HG03039 (cell line): Measurements from ENCODE around the gene APP.
A peak's percentile ranks its signal among the peaks of the same experiment; 100 is the strongest.

ENCODE experiments used
- ATAC-seq: cut with Tn5 transposase; IDR thresholded peaks from one replicate; pipeline ENCODE4 v1.9.1; 2021; ENCODE audit warnings: mild to moderate bottlenecking, moderate library complexity; ENCODE audit not compliant: unreplicated experiment

The APP gene

DNA sequence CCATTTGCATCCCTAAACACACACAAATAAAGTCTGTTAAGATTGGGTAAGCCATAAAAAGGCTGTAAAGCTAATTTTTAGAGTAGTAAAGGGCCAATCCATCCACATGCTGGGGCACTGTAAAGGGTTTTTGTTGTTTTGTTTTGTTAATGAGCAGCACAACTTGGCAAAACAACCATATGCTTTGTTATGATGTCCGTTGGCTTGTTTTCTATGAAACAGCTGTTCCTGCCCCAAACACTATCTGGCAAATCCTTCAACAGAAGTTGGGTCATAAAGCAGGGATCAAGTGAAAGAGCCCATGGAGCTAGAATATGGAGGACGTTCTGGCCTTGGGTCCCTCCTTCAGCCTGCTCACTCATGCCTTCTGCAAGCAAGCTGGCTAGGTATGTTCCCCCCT, 183.6 kb downstream of the APP start:
- no peak for ATAC-seq

DNA sequence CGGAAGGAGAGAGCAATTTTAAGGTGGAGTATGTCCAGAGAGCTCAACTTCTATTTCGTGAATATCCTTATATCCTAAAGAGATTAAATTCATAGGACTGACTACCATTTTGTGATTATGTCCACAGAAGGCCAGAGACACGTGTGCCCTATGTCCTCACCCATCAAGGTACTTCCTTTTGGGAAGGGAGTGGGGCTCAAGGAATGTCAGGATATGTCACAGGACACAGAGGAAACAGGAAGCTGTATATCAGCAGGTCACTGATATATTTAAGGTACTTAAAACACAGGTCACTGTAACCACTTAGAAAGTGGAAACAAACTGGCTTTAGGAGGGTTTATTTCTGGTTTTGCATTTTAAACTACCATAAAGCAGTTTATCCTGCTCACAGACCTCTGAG, 184.6 kb downstream of the APP start:
- ATAC-seq = no peak

DNA sequence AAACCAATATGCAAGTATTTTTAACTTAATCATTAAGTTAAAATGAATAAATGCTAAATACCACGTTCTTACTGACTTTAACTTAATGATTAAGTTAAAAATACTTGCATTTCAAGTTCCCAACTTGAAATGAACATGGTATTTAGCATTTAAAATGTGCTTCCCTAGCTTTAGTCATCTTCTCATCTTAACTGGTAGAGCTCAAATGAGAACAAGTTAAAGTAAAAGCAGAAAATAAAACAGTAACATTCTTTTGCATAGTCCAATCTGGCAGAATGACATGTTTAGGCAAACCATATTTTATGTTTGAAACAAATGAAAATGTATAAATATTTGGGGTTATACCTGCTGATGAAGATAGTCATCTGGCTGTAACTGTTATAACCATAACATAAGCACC, 186.0 kb downstream of the APP start:
- ATAC-seq = no peak

DNA sequence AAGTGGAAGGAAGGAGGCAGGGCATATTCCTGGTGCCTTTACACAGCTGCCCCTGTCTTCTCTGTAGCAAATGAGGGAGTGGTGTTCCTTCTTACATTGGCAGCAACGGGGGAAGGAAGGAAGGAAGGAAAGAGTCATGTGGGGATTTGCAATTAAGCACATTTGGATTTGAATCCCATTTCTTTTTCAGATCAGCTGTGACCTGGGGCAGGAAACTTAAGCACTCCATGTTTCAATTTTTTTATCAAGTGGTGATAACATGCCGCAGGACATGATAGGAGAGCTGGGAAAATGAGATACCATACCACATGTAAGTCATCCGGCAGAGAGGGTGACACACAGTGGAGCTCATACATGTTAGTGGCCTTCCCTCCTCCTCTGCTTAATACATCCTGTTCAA, 186.8 kb downstream of the APP start:
- ATAC-seq = no peak

DNA sequence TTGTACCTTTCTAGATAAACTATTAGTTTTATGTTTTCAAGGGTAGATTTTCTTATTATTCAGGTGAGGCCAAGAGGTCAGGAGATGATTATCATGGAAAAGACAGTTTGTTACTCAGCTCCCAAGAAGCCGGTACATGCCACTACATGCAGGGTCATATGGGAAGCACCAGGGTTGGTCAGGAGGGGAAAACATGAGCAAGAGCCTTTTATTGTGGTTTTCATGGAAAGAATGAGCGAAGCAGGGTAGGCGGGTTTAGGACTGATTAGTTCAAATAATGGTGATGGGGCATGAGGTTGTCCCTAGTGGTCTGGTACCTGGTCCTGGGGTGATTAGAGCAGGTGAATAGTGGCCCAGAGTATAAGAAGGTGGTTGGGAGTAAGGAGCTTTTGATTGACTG, 189.9 kb downstream of the APP start:
- ATAC-seq = no peak

DNA sequence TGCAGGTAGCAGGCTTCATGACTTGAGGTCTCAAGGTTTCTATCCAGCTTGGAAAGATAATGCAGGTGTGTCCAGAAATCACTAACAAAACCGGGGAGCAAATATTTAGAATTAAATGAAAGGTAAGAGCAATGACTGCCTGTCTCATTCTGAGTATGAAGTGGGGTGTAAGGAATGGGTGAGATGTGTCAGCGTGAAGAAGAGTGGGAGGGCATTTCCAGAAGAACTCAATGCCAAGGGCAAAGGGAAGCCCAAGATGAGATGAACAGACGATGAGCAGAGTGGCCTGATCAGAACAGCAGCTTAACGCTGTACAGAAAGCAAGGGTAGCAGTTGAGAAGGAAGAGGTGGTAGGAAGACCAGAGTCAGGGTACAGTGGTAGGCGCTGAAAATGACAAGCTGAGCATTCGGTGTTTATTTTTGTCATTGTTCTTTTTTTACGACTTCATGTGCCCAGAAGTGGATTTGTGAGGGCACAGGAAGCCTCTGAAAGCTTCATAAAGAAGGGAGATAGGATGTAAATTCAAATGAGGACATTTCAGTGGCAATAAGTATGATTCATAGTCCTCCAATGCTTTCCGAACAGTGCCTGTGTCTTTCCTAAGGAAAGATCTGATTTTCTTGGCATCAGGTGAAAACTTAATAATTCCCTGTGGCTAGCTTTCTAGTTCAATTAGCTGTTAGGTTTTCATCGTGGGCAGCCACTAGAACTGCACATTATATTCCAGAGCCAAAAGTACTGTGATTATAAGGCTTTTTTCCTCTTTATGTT, 190.5 kb downstream of the APP start:
- no peak for ATAC-seq

DNA sequence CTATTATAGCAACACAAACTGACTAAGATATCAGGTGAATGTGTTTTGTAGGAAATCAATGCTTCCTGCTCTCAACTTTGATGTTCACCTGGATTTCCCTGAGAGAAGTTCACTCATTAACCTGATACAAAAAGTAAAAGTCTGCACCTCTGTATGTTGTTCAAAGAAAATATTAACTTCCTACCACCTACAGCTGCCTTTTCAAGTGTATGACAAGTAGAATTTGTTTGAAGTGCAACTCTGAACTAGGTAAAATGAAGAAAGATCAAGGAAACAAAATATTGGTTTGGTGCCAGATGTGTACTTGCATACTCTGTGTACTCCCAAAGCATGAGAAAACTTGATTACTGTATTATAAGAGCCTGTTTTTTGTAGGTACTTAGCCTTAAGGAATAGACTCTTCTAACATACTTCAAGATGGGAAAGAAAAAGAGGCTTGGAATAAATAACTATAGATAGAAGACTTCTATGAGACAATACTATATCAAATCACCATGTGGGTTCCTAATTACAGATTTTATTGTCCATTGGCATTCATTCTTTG, 193.4 kb downstream of the APP start:
- ATAC-seq = no peak

DNA sequence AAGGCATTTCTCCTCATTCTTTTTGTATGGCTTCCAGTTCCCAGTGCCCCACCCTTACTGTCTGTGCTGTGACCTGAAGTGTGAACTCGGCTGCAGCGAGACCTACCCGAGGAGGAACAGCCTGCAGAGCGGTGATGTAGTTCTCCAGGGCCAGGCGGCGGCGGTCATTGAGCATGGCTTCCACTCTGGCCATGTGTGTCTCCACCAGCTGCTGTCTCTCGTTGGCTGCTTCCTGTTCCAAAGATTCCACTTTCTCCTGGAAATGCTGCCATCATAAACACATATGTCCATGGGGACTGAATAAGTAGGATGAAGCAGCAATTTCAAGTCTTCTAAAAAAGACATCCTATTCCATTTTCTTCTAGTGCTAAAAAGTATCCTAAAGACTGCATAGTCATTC, 195.6 kb downstream of the APP start:
- no peak for ATAC-seq

DNA sequence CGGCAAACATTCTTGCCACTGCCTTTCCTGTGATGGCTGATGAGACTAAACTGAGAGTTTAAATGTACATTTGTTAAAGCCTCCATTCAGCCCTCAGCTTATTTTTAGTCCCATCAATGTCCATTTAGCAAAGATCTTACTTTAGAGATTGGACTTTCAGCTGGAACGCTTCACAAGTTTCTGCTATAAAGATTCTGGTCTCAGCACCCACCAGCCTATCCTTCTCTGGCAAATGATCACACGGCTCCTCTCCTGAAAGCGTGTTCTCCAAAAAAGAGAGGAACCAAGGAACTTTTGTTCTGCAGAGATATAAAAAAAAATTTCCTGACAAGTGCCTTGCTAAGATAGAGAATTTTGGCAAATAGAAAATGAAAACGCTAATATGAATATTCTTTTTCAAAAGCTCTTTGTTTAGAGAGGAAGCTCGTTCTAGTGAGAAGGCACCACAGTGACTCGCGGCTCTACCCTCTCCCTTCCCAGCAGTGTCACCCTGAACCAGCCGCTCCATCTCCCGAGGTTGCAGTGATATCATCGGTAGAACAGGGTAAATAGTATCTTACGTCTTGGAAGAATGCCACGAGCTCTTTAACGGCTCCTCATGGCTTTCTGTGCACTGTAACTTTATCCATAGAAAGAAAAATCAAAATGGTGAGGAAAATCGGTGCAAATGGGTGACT, 200.2 kb downstream of the APP start:
- no peak for ATAC-seq

DNA sequence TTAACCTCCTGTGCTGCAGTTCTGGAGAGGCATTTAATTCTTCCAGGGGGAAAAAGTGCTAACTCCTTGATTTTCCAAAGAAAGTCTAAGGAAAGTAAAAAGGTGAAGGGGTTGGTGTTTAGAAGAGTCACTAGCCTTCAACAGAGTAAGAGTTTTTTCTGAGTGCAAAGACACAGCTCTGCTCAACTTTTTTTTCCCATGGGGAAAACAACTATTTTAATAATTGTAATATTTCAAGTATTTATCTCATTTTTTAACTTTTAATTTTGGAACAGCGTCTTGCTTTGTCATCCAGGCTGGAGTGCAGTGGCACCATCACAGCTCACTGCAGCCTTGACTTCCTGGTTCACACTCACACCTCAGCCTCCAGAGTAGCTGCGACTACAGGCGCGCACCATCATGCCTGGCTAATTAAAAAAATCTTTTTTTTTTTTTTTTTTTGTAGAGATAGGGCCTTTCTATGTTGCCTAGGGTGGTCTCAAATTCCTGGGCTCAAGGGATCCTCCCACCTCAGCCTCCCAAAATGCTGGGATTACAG, 202.6 kb downstream of the APP start:
- ATAC-seq = no peak

DNA sequence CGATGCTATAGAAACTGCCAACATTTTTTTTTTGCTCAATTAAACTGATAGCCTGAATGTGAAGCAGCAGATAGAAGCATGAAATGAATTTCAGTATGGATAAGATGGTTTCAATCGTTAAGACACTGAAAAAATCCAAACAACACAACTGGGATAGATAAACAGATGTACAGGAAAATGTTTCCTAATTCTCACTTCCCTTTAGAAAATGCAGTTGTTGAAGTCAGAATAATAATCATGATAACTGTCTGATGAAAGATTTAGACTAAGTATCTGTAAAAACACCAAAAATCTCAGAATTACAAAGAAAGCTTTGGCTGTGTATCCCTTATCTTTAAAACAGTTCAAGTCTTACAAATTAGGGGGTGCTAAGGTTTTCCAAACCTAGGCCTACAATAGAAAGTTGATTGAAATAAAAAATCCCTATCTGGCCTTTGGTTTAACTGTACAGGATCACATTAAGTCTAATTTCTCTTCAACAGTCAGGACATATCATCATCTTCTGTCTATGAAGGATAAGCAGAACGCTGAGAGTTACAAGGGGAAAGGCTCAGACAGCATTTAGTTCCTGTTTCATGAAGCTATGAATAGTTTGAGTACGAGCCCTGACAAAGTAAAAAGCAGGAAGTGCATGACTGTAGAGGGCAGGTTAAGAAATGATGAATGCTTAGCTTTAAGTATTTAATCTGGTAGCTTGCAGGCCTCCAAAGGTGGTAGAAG, 203.2 kb downstream of the APP start:
- peak; percentile 98 for ATAC-seq

DNA sequence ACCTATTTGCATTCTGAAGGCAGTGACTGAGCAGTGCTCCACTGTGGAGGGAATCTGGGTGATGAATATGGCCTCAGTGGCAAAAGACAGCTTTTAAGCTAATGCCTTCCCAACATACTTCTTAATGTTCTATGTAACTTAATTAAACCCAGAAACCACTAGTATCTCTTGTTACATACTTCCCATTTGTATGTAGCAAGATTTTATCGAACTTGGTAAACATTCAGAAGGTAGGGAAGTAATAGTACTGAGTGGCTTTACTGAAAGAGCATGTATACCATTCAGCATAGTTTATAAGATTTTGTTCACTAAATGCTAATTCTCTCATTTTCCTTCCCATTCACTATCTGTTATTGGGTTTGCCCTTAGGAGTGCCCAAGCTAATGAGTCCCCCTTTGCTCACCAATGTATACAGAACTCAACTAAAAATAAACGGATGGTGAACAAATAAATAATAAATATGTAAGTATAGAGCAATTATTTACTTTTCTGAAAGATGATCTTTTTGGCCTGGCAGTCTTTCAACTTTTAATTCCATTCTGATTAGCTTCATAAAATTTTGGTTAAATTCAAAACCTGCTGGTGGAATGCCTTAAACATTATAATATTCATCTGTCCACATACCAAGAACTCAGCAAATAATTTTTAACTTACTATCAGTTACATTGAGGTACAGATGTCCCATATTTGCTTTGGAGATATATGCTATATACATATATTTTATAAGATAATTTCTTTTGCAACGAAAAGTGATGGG, 204.4 kb downstream of the APP start:
- no peak for ATAC-seq

DNA sequence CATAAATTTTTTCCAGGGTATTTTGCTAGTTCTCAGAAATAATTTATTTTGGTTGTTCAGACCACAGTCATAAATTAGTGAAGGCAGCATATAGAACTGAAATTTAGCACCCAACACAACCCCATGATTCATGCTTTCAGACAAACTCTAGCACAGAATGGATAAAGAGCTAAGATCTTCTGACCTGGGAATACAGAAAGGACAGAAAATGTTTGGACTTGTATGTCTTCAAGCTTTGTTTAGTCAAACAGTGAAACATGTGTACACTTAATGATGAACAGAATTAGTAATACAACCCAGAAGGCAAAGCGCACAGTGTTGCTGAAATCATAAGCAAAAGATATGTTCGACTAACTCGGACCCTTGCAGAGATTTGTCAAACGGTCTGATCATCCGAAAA, 205.6 kb downstream of the APP start:
- no peak for ATAC-seq

DNA sequence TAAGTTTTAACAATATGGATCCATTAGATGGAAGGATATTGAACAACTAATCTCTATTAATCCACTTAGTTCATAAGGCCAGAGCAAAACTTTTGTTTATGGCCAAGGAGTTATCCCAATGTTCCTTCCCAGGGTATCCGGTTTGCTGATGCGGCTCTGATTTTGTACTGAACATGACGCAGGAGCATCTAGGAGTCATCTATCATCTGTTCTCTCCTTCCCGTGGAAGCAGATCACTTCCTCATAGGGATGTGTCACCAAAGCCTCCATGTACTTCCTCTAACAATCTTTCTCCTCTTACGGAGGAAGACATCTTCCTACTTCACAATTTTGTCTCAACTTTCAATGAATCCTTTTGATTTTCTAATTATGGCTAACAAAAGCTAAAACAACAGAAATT, 206.6 kb downstream of the APP start:
- no peak for ATAC-seq

DNA sequence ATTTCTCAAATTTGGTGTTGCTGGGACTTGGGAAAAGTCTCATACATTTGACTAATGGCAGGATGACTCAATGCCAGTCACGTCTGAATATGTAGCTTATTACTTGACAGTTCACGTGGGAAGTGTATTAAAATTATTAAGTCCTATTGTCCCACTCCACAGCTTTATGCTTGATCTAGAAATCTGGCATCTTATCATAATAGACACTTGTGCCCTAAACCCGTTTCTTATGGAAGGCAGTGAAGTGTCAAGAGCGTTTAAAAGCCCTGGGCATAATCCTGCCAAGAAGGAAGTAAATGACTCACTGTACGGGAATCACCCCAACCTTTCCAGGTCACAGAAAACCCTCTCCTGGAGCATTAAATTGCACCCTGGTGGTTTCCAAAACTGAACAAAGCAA, 207.4 kb downstream of the APP start:
- no peak for ATAC-seq

DNA sequence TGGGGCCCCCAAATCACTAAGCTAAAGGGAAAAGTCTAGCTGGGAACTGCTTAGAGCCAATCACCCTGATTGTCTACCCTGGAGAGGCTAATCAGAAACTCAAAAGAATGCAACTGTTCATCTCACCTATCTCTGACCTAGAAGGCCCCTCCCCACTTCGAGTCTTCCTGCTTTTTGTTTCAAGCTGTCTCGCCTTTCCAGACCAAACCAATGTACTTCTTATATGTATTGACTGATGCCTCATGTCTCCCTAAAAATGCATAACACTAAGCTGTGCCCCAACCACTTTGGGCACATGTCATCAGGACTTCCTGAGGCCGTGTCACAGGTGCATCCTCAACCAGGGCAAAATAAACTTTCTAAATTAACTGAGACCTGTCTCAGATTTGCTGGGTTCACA, 209.5 kb downstream of the APP start:
- ATAC-seq = no peak

DNA sequence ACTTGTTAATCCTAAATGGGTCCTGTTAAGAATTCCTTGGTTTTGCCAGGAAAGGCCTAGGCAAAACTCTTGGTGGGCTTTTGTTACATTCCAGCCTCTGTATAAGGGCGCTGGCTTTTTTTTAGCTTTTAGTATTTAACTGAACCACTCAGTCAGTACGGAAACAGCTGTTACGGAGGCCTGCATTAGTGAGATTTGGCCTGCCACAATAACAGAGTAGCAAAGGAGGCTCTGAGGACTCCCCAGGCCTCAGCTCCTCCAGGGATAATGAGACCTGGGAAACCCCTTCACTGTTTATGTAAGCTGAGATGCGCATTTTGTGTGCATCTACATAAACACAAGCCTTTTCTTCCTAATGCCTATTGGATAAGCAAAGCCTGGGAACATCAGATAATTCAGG, 210.2 kb downstream of the APP start:
- ATAC-seq = no peak

DNA sequence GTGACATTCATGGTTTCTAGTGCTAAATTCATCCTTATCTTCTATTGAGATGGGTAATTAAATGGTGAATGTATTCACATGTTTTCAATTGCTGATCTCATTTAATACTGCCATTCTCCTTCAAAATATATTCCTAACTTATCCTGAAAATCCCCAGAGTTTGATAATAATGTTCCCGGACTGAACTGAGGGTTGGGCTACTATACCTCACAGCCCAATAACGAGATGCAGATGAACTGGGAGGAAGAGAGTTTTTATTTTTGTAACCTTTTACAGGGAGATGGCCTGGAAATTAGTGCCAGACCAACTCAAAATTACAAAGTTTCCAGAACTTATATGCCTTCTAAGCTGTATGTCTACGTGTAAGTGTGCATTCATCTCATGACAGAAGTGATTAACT, 210.8 kb downstream of the APP start:
- no peak for ATAC-seq

DNA sequence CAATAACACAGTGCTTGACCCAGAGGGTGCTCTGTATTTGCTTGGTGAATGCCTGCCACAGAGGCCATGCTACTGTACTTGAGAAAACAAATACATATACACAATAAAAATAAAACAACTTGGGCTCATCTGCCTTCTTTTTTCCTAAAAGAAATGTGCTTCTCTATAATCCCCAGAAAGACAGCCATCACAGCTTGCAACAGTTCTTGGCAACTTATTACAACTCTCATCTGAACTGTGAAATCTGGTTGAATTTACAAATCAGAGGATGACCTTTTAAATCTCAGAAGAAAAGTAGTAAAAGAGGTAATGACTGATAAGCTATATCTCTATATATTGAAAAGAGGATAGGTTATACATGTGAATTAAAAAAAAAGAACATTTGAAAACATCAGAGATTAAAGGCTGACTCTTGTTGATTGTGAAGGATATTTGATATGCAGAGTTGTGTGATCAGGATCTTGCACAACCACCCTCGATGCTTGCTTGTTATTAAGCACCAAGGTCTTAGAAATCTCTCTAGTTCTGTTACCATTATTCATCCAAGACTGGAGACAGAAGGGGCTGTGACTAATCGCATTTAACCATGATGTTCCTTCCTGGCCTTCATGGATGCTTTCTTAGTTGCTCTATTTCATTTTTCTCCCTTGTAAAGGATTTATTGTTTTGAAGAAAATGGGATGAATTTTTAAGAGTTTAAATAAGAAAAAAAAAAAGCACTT, 213.4 kb downstream of the APP start:
- no peak for ATAC-seq

DNA sequence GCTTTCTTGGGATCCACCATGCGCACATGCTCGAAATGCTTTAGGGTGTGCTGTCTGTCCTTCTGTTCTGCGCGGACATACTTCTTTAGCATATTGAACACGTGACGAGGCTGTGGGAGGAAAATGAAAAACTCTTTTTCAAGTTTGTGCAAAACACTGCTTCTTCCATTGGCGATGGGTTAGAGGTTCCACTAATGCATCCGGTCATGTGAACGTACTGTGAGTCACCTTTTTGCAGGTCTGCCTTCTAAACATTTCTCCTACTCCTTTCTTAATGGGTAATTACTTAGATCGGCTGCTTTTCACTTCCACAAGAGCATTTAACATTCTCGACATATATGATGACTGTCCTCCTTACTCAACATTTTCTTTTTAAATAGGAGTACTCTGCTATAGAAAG, 214.9 kb downstream of the APP start:
- ATAC-seq = no peak
